ENCODE results near the gene CPNE4.

Gene CPNE4

DNA sequence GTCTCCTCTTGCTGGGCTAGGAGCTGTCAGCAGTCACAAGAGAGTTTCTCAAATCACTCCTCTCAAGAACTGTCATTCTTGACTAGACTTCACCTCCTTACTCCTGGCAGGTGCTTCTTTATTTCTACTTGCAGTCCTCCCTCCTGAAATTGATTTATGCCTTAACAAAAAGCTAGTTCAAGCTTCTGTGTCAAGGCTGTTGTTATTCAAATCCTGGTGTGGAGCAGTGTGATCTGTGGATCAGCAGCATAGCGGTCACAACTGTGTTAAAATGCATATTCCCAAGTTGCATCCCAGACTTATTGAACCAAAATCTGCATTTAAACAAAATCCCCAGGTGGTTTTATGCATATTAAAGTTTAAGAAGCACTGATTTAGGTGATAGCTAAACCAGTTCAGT, 411.4 kb downstream of the CPNE4 start:
- Histone ChIP-seq H3K4me3 (ENCODE audit: low read depth, low read length) (no peak overlapping the region), H3K27me3 (ENCODE audit: insufficient read depth, low read depth, severe bottlenecking) (no peaks in the 10 kb centered on the region), H3K36me3 (no peaks in the 10 kb centered on the region), H3K9me3 (ENCODE audit: severe bottlenecking) (no peaks in the 10 kb centered on the region), H3K27ac (no peak overlapping the region)
- DNase-seq: no peak
- TF ChIP-seq, protein P1, sequence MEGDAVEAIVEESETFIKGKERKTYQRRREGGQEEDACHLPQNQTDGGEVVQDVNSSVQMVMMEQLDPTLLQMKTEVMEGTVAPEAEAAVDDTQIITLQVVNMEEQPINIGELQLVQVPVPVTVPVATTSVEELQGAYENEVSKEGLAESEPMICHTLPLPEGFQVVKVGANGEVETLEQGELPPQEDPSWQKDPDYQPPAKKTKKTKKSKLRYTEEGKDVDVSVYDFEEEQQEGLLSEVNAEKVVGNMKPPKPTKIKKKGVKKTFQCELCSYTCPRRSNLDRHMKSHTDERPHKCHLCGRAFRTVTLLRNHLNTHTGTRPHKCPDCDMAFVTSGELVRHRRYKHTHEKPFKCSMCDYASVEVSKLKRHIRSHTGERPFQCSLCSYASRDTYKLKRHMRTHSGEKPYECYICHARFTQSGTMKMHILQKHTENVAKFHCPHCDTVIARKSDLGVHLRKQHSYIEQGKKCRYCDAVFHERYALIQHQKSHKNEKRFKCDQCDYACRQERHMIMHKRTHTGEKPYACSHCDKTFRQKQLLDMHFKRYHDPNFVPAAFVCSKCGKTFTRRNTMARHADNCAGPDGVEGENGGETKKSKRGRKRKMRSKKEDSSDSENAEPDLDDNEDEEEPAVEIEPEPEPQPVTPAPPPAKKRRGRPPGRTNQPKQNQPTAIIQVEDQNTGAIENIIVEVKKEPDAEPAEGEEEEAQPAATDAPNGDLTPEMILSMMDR (IDR thresholded peaks at IDR 0.05; ENCODE audit: low read depth, low read length): no peak

DNA sequence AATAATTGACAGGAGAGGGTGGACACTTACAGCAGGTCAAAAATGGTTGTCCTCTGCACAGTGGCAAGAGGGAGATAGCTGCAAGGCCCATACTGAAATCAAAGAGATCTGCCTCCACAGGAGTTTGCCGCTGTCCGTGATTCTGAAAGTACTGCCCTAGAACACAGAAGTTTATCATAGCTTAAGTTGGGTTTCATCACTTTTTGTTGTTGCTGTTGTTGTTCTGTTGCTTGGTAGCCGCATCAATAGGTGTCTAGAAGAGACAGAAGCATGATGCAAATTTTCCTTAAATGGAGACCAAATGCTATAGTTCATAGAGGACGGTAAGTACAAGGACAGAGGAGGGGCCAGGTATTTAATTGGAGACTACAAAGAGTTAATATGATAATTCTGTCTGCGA, 412.1 kb downstream of the CPNE4 start:
- Histone ChIP-seq H3K36me3 (no peaks in the 10 kb centered on the region), H3K27ac (no peak overlapping the region), H3K4me3 (ENCODE audit: low read depth, low read length) (no peak overlapping the region), H3K27me3 (ENCODE audit: insufficient read depth, low read depth, severe bottlenecking) (no peaks in the 10 kb centered on the region), H3K9me3 (ENCODE audit: severe bottlenecking) (no peaks in the 10 kb centered on the region)
- TF ChIP-seq, protein P1 (IDR thresholded peaks at IDR 0.05; ENCODE audit: low read depth, low read length): no peak
- DNase-seq: no peak

DNA sequence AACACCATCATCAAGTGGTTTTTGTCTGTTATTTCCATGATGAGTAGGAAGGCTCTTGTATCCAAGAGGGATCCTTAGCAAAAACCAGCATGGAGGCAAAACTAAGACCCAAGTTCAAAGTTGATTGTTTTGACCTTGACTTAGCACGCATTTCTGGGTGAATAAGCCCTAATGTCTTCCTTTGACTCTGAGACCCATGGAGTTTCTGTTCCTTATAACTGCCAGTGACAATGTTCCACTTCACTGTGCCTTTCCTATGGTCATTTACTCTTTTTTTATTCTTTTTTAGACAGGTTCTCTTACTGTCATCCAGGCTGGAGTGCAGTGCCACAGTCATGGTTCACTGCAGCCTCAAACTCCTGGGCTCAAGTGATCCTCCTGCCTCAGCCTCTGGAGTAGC, 413.8 kb downstream of the CPNE4 start:
- H3K27ac ChIP-seq: no peak overlapping the region
- no peak for DNase-seq

DNA sequence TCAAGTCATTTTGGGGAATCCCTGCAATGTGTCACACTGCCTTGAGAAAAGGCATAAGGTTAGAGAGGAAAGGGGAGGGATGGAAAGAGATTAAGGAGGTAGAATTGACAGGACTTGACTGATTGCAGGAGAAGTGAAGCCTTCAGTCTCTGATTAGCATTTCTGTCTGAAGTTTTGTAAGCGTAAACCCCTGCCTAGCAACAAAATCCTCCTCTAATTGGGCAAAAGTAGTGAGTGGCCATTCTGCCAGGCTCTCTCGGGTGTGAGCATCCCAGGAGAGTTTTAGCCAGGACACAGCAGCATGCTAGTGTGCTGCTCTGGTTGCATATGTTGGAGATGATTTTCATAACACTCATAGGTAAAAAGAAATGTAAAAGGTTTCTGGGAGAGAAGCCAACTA, 415.0 kb downstream of the CPNE4 start:
- no peaks in the 10 kb centered on the region for H3K9me3 ChIP-seq (ENCODE audit: severe bottlenecking)
- no peak overlapping the region for H3K4me3 ChIP-seq (ENCODE audit: low read depth, low read length)
- DNase-seq: peak; percentile 24
- H3K36me3 ChIP-seq: no peaks in the 10 kb centered on the region
- no peak overlapping the region for H3K27ac ChIP-seq
- no peaks in the 10 kb centered on the region for H3K27me3 ChIP-seq (ENCODE audit: insufficient read depth, low read depth, severe bottlenecking)
- TF ChIP-seq, protein P1 (IDR thresholded peaks at IDR 0.05; ENCODE audit: low read depth, low read length): no peak

More for the DNA sequence above, 413.8 kb downstream of the CPNE4 start:
- Histone ChIP-seq H3K9me3 (ENCODE audit: severe bottlenecking) (no peaks in the 10 kb centered on the region), H3K36me3 (no peaks in the 10 kb centered on the region), H3K27me3 (ENCODE audit: insufficient read depth, low read depth, severe bottlenecking) (no peaks in the 10 kb centered on the region), H3K4me3 (ENCODE audit: low read depth, low read length) (no peak overlapping the region)
- TF ChIP-seq, protein P1 (IDR thresholded peaks at IDR 0.05; ENCODE audit: low read depth, low read length): no peak

DNA sequence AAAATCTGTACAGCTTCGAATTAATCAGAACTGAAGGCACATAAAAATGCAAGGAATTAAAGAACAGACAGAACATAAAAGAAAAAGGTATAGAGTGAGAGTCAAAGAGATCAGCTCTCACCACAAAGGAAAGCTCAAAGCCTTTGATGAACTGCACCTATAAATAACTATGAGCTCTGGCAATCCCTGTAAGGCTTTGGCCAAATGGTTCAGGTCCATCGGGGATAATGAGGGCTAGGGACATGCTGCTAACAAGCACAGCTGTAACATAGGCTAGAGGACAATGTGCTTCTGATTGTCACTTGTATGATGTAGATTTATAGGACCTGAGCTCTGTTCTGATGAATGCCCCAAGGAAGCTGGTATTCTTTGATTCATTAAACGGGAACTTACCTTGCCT, 418.1 kb downstream of the CPNE4 start:
- Histone ChIP-seq H3K27ac (peak overlapping the region; percentile 19; the same call in 1 of the 2 replicates), H3K9me3 (ENCODE audit: severe bottlenecking) (no peaks in the 10 kb centered on the region), H3K36me3 (no peaks in the 10 kb centered on the region), H3K4me3 (ENCODE audit: low read depth, low read length) (no peak overlapping the region), H3K27me3 (ENCODE audit: insufficient read depth, low read depth, severe bottlenecking) (no peaks in the 10 kb centered on the region)
- peak; percentile 74 for DNase-seq
- TF ChIP-seq, protein P1 (IDR thresholded peaks at IDR 0.05; ENCODE audit: low read depth, low read length): no peak

DNA sequence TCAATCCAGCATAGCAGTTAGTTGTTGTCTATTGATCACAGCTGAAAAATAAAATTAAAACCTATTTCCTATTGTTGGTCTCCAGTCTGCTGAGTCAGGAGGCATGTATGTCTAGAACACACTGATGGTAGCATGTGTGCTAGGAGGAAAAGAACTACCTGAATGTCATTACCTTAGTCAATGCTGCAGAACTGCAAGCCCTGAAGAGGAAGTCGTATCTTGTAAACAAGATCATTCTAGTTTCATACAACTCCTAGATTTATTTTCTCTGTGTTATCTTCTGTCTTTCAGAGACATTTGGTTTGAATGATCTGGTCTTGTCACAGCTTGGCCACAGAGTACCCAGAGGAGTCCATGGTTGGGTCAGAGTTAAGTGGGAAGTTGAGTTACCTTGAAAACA, 422.1 kb downstream of the CPNE4 start:
- DNase-seq: no peak
- TF ChIP-seq, protein P1 (IDR thresholded peaks at IDR 0.05; ENCODE audit: low read depth, low read length): no peak
- no peaks in the 10 kb centered on the region for H3K36me3 ChIP-seq

More for the DNA sequence above, 422.1 kb downstream of the CPNE4 start:
- Histone ChIP-seq H3K9me3 (ENCODE audit: severe bottlenecking) (no peaks in the 10 kb centered on the region), H3K27me3 (ENCODE audit: insufficient read depth, low read depth, severe bottlenecking) (no peaks in the 10 kb centered on the region), H3K27ac (no peak overlapping the region), H3K4me3 (ENCODE audit: low read depth, low read length) (no peak overlapping the region)

Data from WERI-Rb-1 (cell line).